Peyer's patch (tissue), 4 donors: Measurements from ENCODE around the gene ZNF827.

ENCODE experiments used
- CTCF ChIP-seq, 6 experiments: fragments of 450-650 bp in 4 of 6; fragments of 200-600 bp in 2 of 6; sonication (generic) in 1 of 6; IDR thresholded peaks; one replicate each; pipeline ENCODE4 v1.5.1; 2017 to 2019; ENCODE audit warnings: antibody characterized with exemption in 6 of 6, mild to moderate bottlenecking in 3 of 6, moderate library complexity in 1 of 6
- POLR2A ChIP-seq, 2 donors: fragments of 450-650 bp; IDR thresholded peaks; one replicate each; pipeline ENCODE4 v1.5.1; 2017; ENCODE audit warnings: antibody characterized with exemption in 2 of 2, mild to moderate bottlenecking in 2 of 2, moderate library complexity in 2 of 2

DNA sequence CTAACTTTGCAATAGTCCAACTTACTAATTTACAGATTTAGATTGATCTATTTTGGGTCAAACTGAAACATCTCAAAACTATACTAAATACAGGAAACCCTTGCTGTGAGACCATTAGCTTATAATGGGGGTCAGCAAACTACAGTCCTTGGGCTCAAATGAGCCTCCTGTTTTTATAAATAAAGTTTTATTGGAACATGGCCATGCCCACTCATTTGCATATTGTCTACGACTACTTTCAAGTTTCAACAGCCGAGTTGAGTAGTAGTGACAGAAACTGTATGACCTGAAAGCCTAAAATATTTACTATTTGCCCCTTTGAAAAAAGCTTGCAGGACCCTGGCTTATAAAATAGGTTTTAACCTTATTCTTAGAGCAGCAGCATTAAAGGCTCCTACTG, 166.3 kb downstream of the ZNF827 start:
- TF ChIP-seq POLR2A (IDR thresholded peaks at IDR 0.05) (no peak), CTCF (IDR thresholded peaks at IDR 0.05) (no peak)
